GM21723 (cell line): ENCODE results near the gene TCF25.

ENCODE experiments used
- ATAC-seq: cut with Tn5 transposase; IDR thresholded peaks from one replicate; pipeline ENCODE4 v1.9.1; 2021; ENCODE audit warnings: mild to moderate bottlenecking, moderate library complexity; ENCODE audit not compliant: unreplicated experiment

TCF25 gene

DNA sequence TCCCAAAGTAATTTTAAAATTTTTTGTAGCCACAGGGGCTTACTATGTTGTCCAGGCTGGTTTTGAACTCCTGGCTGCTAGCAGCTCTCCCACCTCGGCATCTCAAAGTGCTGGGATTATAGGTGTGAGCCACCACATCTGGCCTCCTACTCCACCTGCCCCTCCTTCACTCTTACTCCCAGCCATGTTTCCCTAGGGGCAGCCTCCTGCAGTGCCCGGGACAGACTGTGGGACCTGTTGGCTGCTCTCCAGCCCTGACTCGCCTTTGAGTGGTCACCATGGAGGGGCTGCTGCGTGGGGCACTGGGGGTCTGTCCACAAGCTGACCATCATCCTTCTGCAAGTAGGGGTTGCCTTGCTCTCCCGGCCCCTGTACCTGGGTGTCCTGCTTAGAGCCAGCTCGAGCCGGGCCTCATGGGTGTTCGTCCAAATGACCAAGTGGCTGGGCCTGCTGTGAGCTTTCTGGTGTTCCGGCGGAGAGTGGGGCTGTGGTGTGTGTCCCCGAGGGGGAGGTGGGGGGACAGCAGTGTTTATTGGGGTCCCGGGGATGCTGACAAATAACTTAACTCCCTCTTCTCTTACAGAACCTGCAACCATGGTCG, 28.6 kb upstream of the TCF25 start:
- ATAC-seq: no peak

DNA sequence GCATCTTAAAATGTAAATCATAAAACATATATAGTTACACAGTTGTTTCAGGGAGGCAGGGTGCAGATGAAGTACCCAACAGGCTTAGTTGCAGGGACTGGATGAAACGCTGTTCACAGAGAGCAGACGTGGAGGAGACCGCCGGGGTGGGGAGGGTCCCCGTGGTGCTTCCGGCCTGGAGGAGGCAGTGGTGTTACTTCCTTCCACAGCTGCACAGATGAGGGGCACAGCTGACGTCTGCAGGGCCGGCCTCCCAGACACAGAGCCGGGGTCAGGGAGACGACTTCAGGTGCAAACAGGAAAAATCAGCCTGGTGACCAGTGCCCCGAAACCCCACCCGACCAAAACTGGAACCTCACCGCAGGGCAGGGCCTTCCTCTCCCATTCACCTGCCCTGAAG, 28.0 kb upstream of the TCF25 start:
- ATAC-seq: no peak

DNA sequence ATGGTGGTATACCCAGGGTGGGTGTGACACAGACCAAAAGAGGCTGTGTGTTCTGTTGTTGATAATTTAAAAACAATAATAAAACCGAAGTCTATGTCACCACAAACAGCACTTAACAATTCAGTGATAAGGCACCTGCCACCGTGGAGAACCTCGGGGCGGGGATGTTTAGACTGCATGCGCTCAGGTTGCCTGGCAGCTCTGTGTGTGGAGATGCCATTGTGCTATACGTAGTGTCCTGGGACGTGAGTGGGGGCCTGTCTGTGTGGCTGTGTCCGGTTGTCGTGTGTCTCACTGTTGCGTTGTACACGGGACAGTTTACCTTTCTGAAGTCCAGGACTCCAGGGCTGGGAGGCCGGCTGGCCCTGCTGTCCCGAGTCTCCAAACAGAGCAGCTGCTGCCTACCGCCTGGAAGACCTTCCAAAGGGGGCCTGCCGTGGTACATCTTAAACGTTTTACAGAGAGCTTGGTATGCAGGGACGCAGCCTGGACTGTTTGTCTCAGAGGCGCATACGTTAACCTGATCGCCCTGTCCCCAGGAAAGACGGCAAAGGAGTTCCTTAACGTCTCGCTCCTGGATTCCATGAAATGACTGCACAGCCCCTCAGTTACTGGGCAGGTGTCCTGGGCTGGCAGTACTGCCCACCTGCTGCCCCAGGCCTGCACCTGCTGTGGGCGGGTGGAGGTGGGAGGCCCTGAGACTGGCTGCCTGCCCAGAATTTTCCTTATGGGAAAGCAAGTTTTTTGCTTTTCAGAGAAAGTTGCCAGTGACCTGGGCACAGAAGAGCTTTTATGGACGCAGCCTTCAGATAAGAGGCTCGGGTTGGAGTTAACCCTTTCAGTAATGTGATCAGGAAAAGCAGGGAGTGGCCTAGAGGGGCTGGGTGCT, 26.1 kb upstream of the TCF25 start:
- no peak for ATAC-seq

DNA sequence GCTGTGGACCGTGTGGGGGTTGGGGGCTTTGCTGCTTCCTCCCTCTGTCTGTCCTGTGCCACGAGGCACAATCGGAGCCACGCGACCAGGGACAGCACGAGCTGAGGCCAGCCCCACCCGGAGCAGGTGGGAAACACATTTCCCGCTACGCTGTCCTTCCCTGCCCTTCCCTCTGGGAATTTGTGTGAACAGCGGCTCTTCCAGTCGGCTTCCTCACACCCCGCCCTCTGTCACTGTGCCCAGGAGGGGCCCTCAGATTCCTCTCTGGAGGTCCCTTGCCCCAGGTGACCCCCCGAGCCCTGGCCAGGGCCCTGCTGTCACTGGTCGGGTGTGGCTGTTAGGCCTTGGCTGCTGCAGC, 25.5 kb upstream of the TCF25 start:
- no peak for ATAC-seq

DNA sequence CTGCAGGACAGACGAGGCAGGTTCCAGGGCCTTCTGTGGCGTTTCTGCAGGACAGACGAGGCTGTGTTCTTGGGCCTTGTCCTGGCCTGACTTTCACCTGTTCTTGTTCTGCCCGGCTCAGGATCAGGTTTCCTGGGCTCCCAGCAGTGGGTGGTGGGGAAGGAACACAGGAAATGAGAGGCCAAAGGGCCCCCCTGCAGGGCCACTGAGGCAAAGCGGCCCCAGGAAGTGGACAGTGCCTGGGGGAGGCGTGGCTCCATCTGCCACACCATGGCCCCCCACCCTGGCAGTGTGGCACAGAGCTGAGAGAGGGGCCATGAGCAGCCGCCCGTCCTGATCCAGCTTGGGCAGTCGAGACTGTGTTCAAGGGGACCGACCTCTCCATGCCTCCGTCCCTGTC, 24.4 kb upstream of the TCF25 start:
- no peak for ATAC-seq

DNA sequence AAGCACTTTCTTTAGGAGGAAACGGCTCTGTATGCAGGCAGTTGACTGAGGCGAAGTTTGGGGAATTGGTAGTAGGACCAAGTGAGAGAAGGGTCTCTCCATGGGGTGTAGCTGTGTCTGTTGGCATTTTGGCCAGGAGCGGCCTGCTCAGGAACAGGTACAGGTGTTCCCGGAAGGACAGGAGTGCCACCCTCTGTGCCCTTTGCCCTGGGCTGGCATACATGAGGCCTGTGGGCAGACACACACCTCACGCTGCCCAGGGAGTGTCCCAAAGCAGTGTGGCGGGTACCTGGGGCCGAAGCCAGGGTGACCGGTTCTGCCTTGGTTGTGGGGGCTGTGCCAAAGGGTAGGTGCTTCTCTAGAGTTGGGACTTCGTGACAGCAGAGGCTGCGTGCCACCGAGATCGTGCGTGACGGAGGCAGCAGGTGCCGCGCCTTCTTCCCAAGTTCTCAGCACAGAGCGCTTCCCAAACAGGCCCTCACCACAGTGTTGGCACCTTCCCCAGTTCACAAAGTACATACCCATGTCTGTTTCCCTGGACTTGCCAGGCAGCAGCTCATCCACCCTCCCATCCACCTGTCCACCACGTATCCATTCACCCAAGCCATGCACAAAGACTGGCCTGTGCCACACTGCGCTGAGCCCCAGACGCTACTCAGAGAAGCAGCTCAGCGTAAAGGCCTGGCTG, 19.9 kb upstream of the TCF25 start:
- no peak for ATAC-seq

DNA sequence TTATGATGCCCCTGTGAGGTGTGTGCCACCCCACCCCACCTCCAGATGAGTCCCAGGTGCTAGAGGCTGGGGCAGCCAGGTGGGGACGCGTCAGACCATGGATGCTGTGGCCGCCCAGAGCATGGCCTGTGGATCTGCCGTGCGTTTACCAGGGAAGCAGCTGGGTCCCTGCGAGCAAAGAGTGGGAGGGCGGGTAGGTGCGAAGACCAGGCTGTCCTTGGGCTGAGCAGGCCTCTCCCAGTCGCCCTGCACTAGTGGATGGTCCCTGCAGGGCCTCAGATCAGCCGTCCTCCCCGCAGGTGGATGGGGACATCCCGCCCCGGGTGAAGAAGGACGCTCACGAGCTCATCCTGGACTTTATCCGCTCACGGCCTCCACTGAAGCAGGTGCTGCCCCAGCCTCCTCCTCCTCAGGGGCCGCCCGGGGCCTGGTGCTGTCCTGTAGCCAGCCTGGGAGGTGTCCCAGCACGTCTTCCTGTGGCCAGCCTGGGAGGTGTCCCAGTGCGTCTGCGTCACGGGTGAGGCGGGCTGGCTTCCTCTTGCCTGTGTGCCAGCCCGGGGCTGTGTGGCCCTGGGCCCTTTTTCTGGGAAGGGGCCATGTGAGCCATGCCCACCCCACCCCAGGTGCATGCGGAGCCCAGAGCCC, 18.0 kb upstream of the TCF25 start:
- no peak for ATAC-seq

DNA sequence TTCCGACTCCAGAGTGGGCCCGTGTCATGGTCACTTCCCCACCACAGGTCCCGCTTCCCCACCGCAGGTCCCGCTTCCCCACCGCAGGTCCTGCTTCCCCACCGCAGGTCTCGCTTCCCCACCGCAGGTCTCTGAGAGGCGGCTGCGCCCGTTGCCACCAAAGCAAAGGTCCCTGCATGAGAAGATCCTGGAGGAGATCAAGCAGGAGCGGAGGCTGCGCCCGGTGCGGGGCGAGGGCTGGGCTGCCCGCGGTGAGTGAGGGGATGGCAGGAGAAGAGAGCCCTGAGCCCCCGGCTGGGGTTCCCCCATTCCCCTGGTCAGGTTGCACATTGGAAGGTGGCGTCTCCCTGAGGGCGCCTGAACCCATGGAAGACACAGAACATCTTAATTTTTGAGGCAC, 17.4 kb upstream of the TCF25 start:
- ATAC-seq: no peak

DNA sequence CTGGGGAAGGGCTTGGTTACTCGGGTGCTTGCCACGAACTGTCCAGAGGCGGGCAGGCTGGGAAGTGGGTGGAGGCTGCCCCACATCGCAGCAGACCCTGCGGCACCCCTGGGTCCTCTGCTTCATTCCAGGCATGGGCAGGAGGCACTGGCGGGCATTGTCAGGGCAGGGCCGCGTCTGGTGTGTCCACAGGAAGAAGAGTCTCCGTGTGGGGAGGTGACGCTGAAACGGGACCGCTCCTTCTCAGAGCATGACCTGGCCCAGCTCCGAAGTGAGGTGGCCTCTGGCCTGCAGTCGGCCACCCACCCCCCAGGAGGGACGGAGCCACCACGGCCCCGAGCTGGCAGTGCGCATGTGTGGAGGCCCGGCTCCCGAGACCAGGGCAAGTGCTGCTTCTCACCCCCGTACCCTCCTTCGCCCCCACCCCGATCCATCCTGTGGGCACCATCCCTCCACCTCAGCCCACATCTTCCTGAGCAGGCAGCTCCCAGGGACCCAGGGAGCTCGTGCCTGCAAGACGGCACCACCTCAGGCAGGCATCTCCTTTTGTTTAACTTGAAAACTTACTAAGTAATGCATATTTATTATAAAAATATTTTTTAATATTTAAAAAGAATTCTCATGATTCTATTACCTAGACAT, 14.3 kb upstream of the TCF25 start:
- no peak for ATAC-seq

DNA sequence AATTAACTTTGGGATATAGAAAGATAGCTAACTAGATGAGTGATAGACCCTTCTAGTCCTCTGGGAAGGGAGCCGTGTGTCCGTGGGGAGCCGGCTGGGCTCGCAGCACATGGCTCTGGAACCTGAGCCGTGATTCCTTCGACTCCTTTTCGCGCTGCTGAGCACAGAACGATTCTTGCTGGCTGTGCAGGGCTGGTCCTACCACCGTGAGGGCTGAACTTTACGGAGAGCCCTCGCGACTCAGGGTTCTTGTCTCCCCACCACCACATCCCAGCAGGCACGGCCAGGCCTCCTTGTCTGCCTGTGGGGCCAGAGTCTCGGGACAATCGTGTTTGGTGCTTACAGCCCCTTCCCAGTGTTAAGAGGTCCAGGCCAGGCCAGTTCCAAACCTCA, 13.8 kb upstream of the TCF25 start:
- ATAC-seq: no peak

DNA sequence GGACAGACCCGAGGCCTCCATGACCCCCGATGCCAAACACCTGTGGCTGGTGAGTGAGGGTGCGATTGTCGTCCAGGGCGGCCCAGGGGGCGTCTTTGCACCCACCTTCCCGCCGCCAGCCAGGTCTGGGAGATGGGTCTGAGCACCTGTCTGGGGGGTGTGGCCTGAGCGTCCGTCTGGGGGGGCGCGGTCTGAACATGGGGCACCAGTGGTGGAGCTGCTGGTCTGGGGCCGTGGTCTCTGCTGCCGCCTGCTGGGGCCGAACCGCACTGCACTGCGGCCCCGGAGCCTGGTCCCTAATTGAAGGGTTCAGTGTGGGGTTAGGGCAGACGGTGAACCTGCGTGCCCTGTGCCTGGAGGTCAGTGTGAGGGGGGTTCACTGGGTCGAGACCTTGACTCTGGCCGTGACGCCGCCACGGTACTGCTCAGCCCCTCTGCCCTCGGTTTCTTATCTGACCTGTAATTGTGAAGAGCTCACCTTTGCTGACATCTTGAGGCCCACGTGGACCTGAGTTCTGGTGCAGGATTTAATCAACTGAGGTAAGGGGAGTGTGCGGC, 12.6 kb upstream of the TCF25 start:
- ATAC-seq: no peak

DNA sequence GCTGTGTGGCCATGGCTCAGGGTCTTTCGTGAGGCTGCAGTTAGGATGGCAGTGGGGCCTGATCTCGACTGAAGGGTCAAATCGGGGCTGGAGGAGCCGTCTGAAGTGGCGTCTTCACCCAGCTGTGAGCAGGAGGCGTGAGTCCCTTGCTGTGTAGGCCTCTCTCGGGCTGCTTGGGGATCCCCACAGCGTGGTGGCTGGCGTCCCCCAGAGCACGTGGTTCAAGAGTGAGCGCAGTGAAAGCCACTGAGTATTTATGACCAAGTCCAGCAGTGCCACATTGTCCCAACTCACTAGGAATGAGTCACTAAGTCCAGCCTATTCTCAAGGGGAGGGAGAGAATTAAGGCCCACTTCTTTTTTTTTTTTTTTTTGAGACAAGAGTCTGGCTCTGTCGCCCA, 11.7 kb upstream of the TCF25 start:
- no peak for ATAC-seq

DNA sequence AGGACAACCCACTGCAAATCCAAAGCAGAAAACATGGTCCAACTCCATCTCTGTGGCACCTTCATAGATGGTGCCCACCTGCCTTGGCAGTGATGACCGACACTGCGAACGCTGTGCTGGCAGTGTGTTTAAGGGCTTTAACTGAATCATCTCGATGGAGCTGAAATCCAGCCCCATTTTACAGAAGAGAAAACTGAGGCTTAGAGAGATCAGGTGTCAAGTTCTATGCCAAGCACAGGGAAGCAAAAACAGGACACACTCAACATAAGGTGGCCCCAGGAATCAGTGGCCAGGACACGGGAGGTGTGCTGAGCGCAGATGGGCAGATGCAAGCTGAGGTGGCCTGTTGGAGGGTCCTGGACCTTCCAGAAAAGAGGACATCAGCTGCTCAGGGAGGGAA, 10.7 kb upstream of the TCF25 start:
- ATAC-seq: no peak

DNA sequence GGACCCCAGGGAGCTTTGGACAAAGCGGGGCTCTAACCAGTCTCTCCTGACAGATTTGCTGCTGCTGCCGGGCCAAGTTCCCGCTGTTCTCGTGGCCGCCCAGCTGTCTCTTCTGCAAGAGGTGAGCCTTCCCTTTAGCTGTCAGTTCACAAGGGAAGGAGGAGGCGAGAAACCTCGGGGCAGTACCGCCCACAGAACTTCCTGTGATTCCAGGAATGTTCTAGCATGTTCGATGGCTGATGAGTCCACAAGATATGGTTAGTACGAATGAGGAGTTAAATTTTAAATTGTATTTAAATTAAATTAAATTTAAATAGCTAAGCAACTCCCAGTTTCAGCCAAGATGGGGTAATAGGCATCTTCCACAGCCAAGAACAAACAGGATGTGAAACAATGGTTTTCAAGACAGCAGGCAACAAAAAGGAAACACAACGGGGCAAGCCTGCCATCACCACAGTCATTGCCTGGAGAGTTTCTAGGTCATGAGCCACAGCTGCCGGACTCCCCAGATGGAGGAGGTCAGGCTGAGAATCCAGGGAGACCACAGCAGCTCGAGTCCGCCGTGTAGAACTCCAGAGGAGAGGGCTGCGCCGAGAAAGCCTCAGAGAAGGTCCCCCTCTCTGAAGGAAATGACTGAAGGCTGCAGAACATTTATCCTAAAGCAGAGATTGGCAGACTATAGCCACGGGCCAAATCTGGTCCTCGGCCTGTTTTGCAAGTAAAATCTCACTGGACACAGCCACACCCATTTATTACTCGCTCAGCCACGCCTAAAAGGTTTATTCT, 9.5 kb upstream of the TCF25 start:
- peak; percentile 70 for ATAC-seq

DNA sequence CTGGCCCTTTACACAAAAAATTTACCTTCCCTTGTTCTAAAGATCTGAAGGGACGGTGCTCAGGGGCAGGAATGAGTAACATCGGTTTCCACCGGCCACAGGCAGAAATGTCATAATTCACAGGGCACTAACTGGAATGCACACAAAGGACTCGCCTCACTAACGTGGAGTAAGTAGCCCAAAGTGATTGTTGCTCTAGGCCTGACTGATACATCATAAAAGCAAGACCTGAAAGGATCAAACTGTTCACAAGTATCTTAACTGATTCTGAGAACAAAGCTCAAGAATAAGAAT, 8.9 kb upstream of the TCF25 start:
- peak; percentile 7 for ATAC-seq

DNA sequence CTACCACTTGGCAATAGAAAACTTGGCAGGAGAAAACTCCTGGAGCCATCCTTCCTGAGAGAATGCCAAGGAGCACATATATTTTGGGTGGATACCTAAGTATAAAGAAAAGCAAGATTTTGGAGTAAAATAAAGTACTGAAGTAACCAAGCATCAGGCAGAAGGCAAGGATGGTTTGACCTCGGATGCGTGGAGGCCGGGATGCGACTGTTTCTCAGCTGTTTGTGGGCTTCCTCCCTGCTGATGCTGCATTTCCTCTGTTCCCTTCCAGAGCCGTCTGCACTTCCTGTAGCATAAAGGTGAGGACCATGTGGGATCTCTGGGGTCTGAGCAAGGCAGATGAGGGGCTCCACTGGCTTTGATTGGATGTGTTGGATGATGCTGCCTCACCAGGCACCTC, 5.5 kb upstream of the TCF25 start:
- ATAC-seq: no peak

DNA sequence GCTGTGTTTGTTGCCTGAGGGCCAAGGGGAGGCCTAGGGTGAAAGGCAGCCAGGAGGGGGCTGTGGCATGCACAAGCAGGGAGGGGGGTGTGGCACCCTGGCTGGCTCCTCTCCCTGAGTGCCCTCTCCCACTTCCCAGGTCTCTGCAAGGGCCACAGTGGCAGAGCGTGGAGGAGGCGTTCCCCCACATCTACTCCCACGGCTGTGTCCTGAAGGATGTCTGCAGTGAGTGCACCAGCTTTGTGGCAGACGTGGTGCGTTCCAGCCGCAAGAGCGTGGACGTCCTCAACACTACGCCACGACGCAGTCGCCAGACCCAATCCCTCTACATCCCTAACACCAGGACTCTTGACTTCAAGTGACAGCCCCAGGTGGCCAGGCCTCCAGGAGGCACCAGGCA, 3.5 kb upstream of the TCF25 start:
- no peak for ATAC-seq

DNA sequence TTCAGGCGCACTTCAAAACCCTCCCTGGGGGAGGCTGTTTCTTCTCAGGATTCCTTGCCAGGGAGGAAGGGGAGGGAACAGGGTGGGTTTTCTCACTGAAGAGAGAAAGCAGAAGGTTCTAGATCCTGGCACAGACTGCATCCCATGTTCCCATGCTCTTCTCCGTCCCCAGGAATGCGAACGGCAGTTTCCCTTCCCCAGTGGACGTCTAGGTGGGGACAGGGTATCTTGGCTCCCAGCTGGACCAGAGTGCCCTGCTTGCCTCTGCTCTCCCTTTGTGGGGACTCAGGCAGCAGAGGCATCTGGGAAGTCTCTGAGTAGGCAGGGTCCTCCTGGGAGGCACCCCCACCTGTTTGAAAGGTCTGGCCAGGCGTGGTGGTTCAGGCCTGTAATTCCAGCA, 3.0 kb upstream of the TCF25 start:
- no peak for ATAC-seq

DNA sequence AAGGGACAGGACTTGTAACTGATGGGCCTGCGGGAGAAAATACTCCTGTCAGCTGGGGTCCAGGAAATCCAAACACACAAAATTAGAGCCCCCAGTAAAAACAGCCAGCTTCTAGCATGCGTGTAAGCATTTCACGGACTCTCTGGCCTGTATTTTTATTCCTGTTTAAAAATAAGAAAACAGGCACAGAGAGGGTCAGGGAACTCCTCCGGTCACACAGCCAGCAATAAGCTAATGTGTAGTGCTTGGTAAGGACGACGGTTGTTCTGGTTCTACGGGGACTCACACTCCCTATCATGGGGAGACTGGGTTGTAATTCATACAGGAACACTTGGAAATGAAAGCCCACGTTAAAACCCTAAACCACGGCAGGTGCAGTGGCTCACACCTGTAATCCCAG, 1.5 kb upstream of the TCF25 start:
- ATAC-seq: no peak

DNA sequence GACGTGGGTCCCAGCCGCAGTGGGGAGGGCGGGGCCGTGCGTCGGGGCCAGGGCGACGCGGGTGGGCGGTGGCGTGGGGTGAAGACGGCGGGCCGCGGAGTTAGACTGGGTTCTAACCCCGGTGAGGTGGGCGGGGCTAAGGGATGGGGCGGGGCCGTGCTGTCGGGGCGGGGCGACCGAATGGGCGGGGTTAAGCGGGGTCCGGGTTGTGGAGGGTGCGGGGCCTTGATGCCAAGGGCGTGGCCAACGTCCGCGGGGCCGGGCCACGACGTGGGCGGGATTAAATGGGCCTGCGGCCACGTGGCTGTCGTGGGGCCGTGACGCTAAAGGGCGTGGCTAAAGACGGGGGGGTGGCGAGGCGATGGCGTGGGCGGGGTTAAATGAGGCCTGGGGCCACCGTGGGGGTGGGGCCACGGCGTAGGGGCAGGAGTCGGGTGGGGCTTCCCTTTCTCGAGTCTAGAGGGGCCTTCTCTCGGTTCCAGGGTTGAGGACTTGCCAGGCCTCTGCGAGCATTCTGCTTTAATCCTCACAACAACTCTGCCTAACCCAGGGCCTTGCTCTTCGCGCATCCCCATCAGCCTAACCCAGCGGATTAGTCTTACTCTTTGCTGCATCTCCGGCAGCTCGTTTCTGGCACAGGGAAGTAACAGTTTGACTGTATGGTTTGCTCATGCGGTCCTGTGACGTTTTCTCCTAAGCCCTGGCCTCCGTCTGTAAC, 739 bp downstream of the TCF25 start:
- ATAC-seq: peak; percentile 59
